HFF-Myc (cell line): ENCODE data around the gene SEPTIN3.

ENCODE experiments used
- DNase-seq: peaks from one replicate; pipeline ENCODE4 v3.0.0-alpha.2; 2011; ENCODE audit warnings: low read depth; ENCODE audit errors: extremely low read depth
- H3K4me3 ChIP-seq: replicated peaks from 2 replicates; pipeline ENCODE4 v1.5.1; 2011; ENCODE audit warnings: low read depth, mild to moderate bottlenecking, control low read depth, low read length
- TF ChIP-seq, protein P1 (sequence below): IDR thresholded peaks from 2 replicates; pipeline ENCODE4 v1.5.1; 2012; ENCODE audit warnings: mild to moderate bottlenecking, low read depth, low read length, control low read depth; ENCODE audit errors: missing control alignments

The SEPTIN3 gene, protein sequence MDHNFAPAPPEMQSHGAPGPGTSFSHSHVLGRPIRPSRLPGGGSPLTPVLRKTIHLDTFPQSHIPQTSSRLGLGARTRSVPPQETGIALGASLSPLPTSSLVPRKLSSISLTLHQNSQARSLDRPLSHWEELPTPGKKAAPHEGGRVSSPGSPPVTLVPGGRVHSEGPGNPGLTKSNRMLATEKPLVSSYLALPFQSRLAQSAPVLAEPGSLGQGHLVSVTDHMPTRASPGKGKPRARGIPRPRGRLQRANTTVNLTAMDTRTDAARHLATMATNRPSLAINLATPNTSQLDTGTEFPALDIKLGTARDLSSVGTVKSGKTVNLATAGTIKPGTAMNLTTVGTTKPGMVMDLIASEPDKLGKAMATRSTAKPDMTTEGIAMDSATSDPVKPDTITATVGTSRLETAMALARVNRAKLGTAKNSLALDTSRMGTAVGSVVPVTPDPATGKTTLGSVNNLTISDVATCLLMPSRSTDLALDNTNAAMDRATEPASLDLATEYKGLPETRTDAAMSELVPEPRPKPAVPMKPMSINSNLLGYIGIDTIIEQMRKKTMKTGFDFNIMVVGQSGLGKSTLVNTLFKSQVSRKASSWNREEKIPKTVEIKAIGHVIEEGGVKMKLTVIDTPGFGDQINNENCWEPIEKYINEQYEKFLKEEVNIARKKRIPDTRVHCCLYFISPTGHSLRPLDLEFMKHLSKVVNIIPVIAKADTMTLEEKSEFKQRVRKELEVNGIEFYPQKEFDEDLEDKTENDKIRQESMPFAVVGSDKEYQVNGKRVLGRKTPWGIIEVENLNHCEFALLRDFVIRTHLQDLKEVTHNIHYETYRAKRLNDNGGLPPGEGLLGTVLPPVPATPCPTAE

DNA sequence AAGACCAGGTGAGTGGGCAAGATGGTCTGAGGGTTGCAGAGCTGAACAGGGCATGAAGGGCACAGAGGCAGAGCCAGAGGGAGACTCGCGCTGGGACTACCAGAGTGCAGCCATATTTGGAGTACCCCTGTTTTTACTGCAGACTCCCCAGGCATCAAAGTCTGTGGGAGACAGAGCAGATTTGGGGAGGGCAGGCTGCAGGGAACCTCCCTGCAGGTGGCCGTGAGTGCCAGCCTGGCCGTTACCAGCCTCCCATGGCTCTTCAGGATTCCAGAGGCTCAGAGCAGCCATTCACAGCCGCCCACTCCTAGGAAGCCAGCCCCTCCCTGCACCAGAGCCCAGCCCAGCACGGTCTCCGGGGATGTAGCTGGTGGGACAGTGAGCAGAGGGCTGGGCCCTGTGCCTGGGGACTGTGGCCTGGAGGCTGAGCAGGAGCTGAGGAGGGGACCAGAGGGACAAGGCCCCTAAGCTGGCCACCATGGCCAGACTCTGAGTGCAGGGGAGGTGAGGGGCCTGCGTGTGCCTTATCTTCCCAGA, at the start of gene SEPTIN3:
Gene SEPTIN3 (plus strand): TSS at position 334 of the 537 bp plus-strand sequence. CDS start 2,050 bp downstream, outside the sequence.
- H3K4me3 ChIP-seq: no peak within 1 kb of the TSS
- no peak for DNase-seq
- TF ChIP-seq, protein P1, sequence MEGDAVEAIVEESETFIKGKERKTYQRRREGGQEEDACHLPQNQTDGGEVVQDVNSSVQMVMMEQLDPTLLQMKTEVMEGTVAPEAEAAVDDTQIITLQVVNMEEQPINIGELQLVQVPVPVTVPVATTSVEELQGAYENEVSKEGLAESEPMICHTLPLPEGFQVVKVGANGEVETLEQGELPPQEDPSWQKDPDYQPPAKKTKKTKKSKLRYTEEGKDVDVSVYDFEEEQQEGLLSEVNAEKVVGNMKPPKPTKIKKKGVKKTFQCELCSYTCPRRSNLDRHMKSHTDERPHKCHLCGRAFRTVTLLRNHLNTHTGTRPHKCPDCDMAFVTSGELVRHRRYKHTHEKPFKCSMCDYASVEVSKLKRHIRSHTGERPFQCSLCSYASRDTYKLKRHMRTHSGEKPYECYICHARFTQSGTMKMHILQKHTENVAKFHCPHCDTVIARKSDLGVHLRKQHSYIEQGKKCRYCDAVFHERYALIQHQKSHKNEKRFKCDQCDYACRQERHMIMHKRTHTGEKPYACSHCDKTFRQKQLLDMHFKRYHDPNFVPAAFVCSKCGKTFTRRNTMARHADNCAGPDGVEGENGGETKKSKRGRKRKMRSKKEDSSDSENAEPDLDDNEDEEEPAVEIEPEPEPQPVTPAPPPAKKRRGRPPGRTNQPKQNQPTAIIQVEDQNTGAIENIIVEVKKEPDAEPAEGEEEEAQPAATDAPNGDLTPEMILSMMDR: no peak

DNA sequence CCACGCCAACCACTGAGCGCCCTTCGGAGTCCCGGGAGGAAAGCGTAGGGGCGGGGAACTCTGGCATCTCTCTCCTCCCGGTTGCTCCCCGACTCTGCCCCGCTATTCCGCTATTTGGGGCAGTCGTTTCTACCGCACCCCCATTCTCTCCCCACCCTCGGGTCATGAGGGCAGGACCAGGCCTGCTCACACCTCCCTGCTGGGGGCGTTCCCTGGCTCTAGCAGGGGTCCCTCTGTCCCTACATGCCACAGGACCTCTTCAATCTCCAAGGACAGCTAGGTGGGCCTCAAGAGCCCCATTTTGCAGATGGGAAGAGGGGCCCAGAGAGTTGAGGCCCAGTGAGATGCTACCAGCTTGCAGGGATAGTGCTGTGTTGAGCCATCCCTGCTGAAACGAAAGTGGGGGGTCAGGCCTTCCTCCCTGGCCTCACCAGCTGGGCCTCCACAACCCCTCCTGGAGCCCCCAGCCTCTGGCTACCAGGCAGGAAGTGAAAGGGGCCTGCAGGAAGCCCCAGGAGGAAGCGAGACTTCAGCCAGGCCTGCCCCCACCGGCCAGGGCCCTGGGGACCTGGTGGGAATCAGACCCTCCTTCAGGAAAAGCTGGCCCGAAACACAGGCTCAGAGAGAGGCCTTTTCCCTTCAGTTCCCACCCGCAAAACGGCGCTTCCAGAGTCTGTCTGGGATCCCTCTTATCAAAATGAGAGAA, 48.8 kb upstream of the SEPTIN3 start:
- no peak for DNase-seq
- TF ChIP-seq, protein P1: no peak
- H3K4me3 ChIP-seq: no peak overlapping the region

DNA sequence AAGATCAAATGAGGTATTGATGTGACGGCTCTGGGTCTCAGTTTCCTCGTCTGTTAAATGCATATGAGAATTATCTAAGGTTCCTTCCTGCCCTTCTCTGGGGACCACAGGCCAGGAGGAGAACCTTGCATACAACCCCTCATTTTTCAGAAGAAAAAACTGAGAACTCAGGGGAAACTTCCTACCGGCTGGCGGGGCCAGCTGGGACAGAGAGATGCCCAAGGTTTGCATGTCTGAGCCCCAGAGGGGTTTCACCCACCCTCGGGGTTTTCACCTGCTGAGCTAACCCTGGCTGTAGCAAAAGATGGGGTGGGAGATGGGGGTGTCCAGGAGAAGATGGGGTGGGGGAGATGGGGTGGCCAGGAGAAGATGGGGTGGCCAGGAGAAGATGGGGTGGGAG, 46.9 kb upstream of the SEPTIN3 start:
- no peak overlapping the region for H3K4me3 ChIP-seq

DNA sequence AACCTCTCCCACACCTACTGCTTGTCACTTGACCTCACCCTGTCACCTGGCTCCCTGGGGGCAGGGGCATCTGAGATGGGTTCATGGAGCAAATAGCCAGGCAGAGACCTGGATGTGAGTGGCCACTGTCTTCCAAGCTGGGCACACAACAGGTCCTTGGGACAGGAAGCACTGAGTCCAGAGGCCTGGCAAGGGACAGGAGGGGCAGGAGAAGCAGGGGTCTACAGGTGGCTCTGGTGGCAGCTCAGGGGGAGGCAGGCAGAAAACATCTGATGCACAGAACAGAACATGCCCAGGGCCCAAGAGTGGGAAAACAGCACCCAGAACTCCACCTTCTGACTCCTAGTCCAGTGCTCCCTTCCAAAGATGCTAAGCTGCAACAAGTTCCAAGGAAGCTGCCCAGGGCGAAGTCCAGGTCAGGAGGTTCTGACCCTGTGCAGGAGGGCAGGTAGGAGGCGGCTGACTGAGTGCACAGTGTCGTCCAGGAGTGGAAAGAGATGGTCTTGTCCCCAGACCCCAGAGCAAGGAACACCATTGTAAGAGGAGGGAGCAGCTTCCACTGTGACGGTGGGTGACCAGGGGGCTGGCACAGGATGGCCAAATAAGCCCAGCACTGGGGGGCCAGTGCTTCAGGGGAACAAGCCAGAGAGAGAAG, 46.2 kb upstream of the SEPTIN3 start:
- TF ChIP-seq, protein P1: no peak
- no peak overlapping the region for H3K4me3 ChIP-seq

More for the DNA sequence above, 46.9 kb upstream of the SEPTIN3 start:
- no peak for DNase-seq
- TF ChIP-seq, protein P1: no peak

DNA sequence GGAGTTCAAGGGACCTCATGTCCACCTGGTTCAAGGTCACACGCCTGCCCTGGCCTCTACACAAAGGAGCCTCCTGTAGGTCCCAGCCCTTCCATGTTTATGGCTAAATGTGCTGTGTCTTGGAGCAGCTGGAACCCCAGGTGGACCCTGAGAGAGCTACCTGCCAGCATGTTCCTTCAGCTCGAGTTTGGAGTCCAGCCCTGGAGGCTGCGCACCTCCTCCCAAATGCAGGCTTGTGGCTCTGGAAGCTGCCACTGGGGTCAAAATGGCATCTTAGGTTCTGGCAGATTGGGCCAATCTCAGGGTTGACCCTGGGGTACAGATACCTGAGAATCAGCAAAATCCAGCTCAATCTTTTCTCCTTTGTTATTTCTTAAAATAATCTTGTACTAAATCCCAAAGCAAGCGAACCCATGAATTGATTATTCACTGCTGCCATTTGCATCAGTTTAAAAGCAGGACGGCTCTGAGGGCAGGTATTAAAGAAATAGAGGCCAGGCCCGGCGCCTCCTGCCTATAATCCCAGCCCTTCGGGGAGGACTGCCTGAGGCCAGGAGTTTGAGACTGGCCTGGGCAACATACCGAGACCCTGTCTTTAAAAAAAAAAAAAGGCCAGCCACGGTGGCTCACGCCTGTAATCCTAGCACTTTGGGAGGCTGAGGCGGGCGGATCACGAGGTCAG, 45.5 kb upstream of the SEPTIN3 start:
- no peak overlapping the region for H3K4me3 ChIP-seq
- no peak for DNase-seq

More for the DNA sequence above, 46.2 kb upstream of the SEPTIN3 start:
- DNase-seq: no peak

More for the DNA sequence above, 45.5 kb upstream of the SEPTIN3 start:
- TF ChIP-seq, protein P1: no peak
